Mammary epithelial cell (primary cell): Measurements from ENCODE around the gene OXNAD1.

Experiments used
- CTCF ChIP-seq, 2 donors: IDR thresholded peaks in 1 of 2; conservative IDR thresholded peaks in 1 of 2; 2 replicates each; pipeline ENCODE4 v1.5.1; 2011 to 2012; ENCODE audit warnings: inconsistent platforms in 2 of 2, low read length in 2 of 2, mild to moderate bottlenecking in 2 of 2, control low read depth in 1 of 2, low read depth in 1 of 2; ENCODE audit not compliant: insufficient read depth in 1 of 2; ENCODE audit errors: extremely low read depth in 1 of 2
- EZH2 ChIP-seq: IDR thresholded peaks from 2 replicates; pipeline ENCODE4 v1.6.1; 2012; ENCODE audit warnings: low read length, inconsistent platforms, borderline replicate concordance

GRCh38 chr3:16286751-16287543, 21.9 kb downstream of the OXNAD1 start:
- TF ChIP-seq CTCF (conservative IDR thresholded peaks at IDR 0.05 in 1 of 2, IDR thresholded peaks at IDR 0.05 in 1 of 2; ENCODE audit: extremely low read depth in 1 of 2, insufficient read depth in 1 of 2, low read depth in 1 of 2, low read length in 2 of 2), result no peak
- TF ChIP-seq EZH2, result no peak
